Muscle layer of duodenum (tissue), 2 donors: ENCODE data around the gene ZBTB7A.
A peak's percentile ranks its signal among the peaks of the same experiment; 100 is the strongest.

Experiments
- H3K27ac ChIP-seq: one replicate; pipeline ENCODE4 v1.7.0; 2013; ENCODE audit warnings: mild to moderate bottlenecking, low read length
- H3K27me3 ChIP-seq: one replicate; pipeline ENCODE4 v1.7.0; 2013; ENCODE audit warnings: low read depth, mild to moderate bottlenecking, control low read depth, low read length
- H3K36me3 ChIP-seq, 2 donors: one replicate each; pipeline ENCODE4 v1.7.0; 2013; ENCODE audit warnings: low read length in 2 of 2, control low read depth in 1 of 2, mild to moderate bottlenecking in 1 of 2; ENCODE audit not compliant: insufficient read depth in 2 of 2, control insufficient read depth in 1 of 2
- H3K4me1 ChIP-seq, 2 donors: one replicate each; pipeline ENCODE4 v1.7.0; 2013; ENCODE audit warnings: low read length in 2 of 2, mild to moderate bottlenecking in 2 of 2, control low read depth in 1 of 2, moderate library complexity in 1 of 2; ENCODE audit not compliant: insufficient read depth in 2 of 2, control insufficient read depth in 1 of 2
- H3K4me3 ChIP-seq, 2 donors: one replicate each; pipeline ENCODE4 v1.7.0; 2013; ENCODE audit warnings: low read length in 2 of 2, low read depth in 1 of 2, mild to moderate bottlenecking in 1 of 2
- H3K9me3 ChIP-seq, 2 donors: one replicate each; pipeline ENCODE4 v1.7.0; 2013; ENCODE audit warnings: low read length in 2 of 2, control low read depth in 1 of 2, mild to moderate bottlenecking in 1 of 2; ENCODE audit not compliant: control insufficient read depth in 1 of 2
- donor health status: healthy.

Gene ZBTB7A

DNA sequence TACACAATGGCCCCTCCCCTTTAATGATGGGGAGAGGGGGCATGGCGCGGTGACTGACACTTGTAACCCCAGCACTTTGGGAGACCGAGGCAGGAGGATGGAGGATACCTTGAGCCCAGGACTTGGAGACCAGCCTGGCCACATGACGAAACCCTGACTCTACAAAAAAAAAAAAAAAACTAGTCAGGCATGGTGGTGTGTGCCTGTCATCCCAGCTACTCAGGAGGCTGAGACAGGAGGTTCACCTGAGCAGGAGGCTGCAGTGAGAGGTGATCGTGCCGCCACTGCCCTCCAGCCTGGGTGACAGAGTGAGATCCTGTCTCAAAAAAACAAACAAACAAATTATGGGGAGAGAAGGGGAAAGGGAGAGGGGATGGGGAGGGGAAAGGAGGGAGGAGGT lies 13.8 kb upstream of the ZBTB7A start:
- Histone ChIP-seq H3K27ac (no peak overlapping the region), H3K9me3 (no peaks in the 10 kb centered on the region), H3K27me3 (no peaks in the 10 kb centered on the region), H3K4me3 (no peak overlapping the region), H3K4me1 (peaks cover 5 to 21% of the 10 kb centered on the region in 2 donors), H3K36me3 (no peaks in the 10 kb centered on the region)

DNA sequence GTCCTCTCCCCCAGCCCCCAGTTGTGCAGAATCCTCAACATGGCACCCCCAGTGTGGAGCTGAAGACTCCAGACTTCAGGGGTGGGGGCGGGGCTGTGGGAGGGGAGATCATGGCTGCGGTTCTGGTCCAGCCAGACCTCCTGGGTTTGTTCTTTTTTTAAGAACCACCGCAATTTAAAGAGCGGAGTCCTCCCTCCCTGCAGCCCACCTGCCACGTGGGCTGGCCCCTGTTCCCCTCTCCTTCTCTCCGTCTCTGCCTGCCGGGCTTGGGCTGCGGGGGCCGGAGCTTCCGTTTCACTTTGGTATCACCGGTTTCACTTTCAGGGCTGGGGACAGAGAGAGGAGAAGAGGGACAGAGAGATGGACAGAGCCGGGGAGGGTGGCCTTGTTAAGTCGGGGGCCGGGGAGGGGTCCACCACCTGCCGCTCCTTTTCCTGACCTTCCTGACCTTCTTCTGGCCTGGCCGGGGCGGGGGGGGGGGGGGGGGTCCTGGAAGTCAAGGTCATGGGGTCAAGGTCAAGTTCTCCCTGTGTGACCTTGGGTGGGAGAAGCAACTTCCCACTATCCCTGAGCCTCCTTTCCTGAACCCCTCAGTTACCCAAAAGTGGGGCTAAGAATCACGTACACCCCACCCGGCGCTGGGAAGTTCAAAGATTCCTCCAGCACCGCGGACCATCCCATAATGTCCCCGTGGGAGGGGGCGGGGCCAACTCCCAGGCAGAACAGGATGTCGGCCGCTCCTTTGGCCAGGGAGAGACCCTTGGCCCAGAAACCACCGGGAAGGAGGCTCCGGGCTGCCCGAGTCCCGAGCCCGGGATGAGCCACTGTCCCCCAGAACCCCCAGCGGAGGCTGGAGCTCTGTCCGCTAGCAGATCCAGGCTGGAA lies 11.3 kb upstream of the ZBTB7A start:
- Histone ChIP-seq H3K27me3 (no peaks in the 10 kb centered on the region), H3K4me3 (peak overlapping the region; percentile 66 to 67)

DNA sequence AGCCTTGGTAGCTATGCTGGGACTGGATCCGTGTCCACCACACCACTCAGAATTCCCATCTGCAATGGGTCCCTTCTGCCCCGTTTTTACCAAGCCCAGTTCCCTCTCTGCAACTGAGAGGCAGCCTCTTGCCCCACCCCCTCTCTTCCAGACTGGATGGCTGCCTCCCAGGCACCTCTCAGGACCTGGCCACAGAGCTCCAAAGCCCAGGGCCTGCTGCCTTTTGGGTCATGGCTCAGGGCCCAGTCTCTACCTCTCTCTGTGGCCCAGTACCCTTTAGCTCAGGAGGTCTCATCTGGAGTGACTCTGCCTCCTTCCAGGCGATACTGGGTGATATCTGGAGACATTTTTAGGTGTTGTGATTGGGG lies 10.3 kb upstream of the ZBTB7A start:
- no peaks in the 10 kb centered on the region for H3K27me3 ChIP-seq
- no peaks in the 10 kb centered on the region for H3K36me3 ChIP-seq
- no peak overlapping the region for H3K4me3 ChIP-seq
- peaks cover 5 to 15% of the 10 kb centered on the region in 2 donors for H3K4me1 ChIP-seq
- H3K27ac ChIP-seq, result peak overlapping the region; percentile 82
- H3K9me3 ChIP-seq, result no peaks in the 10 kb centered on the region

More for the DNA sequence above, 11.3 kb upstream of the ZBTB7A start:
- H3K4me1 ChIP-seq, result peaks cover 5 to 15% of the 10 kb centered on the region in 2 donors
- no peaks in the 10 kb centered on the region for H3K9me3 ChIP-seq
- no peaks in the 10 kb centered on the region for H3K36me3 ChIP-seq
- peak overlapping the region; percentile 82 for H3K27ac ChIP-seq

DNA sequence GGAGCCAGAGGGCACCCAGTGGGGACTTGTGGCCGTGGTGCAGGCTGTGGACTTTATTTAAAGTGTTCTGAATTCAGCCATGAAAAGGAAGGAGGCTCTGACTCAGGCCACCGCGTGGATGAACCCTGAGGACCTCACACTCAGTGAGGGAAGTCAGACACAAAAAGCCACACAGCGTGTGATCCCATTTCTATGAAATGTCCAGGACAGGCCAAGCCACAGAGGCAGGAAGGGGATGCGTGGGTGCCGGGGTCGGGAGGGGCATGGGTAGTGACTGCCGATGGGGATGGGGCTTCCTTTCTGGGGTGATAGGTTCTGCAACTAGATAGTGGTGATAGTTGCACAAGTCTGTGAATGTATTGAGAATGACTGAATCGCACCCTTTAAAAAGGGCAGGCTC lies 8.7 kb upstream of the ZBTB7A start:
- no peak overlapping the region for H3K27ac ChIP-seq
- no peaks in the 10 kb centered on the region for H3K36me3 ChIP-seq
- no peak overlapping the region for H3K4me3 ChIP-seq
- H3K9me3 ChIP-seq, result no peaks in the 10 kb centered on the region
- H3K4me1 ChIP-seq, result peaks cover 5 to 15% of the 10 kb centered on the region in 2 donors
- no peaks in the 10 kb centered on the region for H3K27me3 ChIP-seq

DNA sequence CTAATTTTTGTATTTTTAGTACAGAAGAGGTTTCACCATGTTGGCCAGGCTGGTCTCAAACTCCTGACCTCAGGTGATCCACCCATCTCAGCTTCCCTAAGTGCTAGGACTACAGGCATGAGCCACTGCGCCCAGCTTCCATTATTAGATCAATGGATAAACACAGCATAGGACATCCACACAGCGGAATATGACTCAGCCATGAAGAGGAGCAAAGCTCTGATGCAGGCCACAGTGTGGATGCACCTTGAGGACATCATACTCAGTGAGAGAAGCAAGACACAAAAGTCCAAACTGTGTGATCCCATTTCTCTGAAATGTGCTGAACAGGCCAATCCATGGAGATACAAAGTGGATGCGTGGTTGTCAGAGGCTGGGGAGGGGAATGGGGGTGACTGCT lies 4.9 kb upstream of the ZBTB7A start:
- Histone ChIP-seq H3K36me3 (no peaks in the 10 kb centered on the region), H3K4me1 (peaks cover 0 to 11% of the 10 kb centered on the region in 2 donors), H3K9me3 (no peaks in the 10 kb centered on the region), H3K4me3 (no peak overlapping the region), H3K27ac (no peak overlapping the region), H3K27me3 (no peaks in the 10 kb centered on the region)

DNA sequence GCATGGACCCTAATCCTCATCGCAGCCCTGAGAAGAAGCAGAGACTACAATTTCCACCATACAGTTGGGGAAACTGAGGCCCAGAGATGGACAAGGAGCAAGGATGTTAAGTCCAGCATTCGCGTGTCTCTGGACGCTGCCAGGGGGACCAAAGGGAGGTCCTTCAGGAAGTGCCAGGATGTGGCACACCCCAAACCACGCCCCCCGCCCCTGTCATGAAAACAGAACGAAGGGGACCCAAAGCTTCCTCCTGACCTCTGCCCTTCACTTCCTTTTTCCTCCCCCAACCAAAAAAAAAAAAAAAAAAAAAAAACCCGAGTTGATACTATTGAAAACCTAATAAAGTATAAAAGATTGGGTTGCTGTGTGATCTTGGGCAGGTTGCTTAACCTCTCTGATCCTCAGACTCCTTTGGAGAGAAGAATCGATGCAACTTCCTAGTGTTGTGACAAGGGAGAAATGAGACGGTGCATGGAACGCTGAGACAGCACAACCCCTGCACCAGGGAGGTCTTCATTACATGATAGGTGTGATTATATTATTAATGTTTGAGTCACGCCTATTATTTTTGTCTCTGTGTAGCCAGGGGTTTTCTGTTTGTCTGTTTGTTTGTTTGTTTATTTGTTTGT lies 2.7 kb upstream of the ZBTB7A start:
- Histone ChIP-seq H3K9me3 (no peaks in the 10 kb centered on the region), H3K36me3 (peaks cover 0 to 4% of the 10 kb centered on the region in 2 donors), H3K4me3 (no peak overlapping the region), H3K4me1 (peaks cover 0 to 11% of the 10 kb centered on the region in 2 donors), H3K27ac (no peak overlapping the region), H3K27me3 (no peaks in the 10 kb centered on the region)

DNA sequence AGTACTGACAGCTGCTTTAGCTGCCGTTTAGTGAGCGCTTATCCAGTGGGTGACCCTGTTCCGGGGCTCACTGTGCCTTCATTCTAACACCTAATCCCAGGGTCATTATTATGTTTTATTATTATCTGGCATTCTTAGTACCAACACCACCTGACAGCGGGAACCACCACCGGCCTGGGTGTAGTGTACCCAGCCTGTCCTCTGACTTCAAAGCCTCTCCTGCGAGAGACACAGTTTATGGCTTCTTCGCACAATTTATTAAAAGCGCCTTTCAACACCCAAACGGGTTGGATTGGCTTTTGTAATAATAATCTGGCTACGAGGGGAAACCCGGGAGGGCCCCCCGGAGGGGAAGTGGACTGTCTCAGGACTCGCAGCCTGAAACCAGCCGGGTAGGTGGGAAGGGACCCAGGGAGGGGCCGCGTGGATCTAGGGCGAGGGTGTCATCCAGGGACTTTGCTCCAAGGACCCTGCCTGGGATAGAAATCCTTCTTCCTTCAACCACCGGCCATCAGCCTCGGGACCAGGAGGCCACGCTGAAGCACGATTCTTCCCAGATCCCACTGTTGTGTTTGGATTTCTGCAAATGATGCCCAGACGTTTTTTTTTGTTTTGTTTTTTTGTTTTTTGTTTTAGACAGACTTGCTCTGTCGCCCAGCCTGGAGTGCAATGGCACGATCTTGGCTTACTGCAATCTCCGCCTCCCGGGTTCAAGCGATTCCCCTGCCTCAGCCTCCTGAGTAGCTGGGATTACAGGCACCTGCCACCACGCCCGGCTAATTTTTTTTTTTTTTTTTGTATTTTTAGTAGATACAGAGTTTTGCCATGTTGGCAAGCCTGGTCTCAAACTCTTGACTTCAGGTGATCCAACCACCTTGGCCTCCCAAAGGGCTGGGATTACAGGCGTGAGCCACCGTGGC lies 1.6 kb upstream of the ZBTB7A start:
- peaks cover 0 to 7% of the 10 kb centered on the region in 2 donors for H3K36me3 ChIP-seq
- no peaks in the 10 kb centered on the region for H3K9me3 ChIP-seq
- peak overlapping the region; percentile 52 to 88 for H3K4me3 ChIP-seq
- H3K27ac ChIP-seq, result peak overlapping the region; percentile 87
- H3K27me3 ChIP-seq, result no peaks in the 10 kb centered on the region
- peaks cover 0 to 15% of the 10 kb centered on the region in 2 donors for H3K4me1 ChIP-seq

DNA sequence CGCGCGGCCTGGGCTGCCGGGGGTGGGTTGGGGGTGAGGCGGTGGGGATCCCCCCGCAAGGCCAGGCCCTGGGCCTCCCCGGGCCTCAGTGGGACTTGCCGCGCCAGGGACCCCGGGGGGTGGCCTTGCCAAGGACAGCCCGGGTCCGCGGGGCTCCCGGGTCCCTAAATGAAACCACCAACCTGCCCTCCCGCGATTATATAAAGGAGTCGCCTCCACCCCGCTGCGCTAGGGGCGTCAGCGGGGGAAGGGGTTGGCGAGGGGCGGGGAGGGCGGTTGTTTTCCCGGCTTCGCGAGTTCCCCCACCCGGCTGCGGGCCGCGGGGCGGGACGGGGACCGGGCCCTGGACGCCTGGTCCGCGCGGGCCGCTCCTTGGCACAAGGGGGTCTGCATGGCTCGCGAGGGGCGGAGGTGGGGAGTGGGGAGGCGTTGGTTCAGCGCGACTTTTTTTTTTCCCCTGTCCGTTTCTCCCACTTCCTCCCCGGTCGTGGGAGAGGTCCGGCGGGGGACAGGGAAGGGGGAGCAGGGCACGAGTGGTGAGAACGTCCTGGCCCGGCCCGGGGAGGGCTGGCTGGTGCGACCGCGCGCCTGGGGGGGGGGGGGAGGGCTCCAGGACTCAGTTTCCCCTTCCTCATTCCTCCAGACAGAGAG lies 822 bp upstream of the ZBTB7A start:
- Histone ChIP-seq H3K4me1 (peaks cover 6 to 23% of the 10 kb centered on the region in 2 donors), H3K36me3 (peaks cover 0 to 7% of the 10 kb centered on the region in 2 donors), H3K27me3 (no peaks in the 10 kb centered on the region), H3K4me3 (peak overlapping the region; percentile 52 to 88), H3K9me3 (no peaks in the 10 kb centered on the region), H3K27ac (peak overlapping the region; percentile 87)

DNA sequence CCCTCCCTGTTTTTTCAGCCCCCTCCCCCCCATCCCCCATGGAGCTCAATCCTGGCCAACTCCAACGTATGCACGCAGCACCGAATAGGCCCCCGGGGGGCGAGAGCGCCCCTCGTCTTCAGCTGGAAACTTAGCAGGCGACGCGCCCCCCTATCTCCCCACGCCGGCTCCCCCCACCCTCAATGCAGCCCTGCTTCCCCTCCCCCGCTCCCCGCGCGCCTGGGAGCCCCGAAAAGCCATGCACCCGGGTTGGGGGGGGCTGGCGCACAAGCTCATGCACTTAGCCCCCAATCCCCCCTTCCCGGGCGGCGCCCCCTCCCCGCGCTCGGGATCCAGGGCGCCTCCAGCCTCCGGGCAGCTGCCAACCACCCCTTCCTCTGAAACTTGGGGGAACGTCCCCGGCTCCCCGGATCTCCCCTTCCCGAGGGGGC lies 508 bp downstream of the ZBTB7A start:
- H3K27ac ChIP-seq, result no peak overlapping the region

DNA sequence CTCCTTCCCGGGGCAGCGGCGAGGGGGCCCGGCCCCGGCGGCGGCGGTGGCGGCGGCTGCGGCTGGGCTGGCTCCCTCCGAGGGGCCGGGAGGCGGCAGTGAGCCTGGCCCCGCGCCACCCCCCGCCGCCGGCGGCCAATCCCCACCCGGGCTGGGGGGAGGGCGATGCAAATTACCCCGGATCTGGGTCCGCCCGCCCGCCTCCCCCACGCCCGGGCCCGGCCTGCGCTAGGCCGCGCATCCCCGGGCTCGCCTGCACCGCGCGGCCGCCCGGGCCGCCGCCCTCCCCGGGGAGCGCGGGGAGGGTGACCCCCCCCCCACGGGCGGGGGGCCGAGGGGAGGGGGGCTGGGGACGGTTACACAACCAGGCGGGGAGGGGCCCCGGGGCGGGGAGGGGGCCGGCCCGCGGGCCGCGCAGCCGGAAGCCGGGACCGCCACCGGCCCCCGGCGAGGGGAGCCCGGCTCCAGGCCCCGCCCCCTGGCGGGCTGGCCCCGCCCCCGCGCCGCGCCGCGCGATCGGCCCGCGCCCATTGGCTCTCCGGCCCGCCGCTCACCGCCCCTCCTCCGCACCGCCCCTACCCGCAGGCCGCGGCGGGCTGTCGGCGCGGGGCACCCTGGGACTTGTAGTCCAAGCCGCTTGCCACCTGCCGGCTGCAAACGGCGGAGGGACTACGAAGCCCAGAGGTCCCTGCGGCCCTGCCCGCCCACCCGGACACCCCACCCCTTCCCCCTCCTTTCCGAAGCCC lies 1.1 kb downstream of the ZBTB7A start:
- Histone ChIP-seq H3K27ac (no peak overlapping the region), H3K9me3 (no peaks in the 10 kb centered on the region), H3K4me1 (peaks cover 13 to 42% of the 10 kb centered on the region in 2 donors), H3K27me3 (no peaks in the 10 kb centered on the region), H3K4me3 (peak overlapping the region in 1 of 2 donors; percentile 88), H3K36me3 (peaks cover 0 to 7% of the 10 kb centered on the region in 2 donors)

More for the DNA sequence above, 508 bp downstream of the ZBTB7A start:
- Histone ChIP-seq H3K27me3 (no peaks in the 10 kb centered on the region), H3K9me3 (no peaks in the 10 kb centered on the region), H3K36me3 (peaks cover 0 to 7% of the 10 kb centered on the region in 2 donors), H3K4me1 (peaks cover 13 to 37% of the 10 kb centered on the region in 2 donors), H3K4me3 (peak overlapping the region; percentile 37 to 88)
